HG03039 (cell line): ENCODE results near the gene SLC17A1.

Source experiments
- ATAC-seq: cut with Tn5 transposase; IDR thresholded peaks from one replicate; pipeline ENCODE4 v1.9.1; 2021; ENCODE audit warnings: mild to moderate bottlenecking, moderate library complexity; ENCODE audit not compliant: unreplicated experiment

The SLC17A1 gene, protein sequence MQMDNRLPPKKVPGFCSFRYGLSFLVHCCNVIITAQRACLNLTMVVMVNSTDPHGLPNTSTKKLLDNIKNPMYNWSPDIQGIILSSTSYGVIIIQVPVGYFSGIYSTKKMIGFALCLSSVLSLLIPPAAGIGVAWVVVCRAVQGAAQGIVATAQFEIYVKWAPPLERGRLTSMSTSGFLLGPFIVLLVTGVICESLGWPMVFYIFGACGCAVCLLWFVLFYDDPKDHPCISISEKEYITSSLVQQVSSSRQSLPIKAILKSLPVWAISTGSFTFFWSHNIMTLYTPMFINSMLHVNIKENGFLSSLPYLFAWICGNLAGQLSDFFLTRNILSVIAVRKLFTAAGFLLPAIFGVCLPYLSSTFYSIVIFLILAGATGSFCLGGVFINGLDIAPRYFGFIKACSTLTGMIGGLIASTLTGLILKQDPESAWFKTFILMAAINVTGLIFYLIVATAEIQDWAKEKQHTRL

DNA sequence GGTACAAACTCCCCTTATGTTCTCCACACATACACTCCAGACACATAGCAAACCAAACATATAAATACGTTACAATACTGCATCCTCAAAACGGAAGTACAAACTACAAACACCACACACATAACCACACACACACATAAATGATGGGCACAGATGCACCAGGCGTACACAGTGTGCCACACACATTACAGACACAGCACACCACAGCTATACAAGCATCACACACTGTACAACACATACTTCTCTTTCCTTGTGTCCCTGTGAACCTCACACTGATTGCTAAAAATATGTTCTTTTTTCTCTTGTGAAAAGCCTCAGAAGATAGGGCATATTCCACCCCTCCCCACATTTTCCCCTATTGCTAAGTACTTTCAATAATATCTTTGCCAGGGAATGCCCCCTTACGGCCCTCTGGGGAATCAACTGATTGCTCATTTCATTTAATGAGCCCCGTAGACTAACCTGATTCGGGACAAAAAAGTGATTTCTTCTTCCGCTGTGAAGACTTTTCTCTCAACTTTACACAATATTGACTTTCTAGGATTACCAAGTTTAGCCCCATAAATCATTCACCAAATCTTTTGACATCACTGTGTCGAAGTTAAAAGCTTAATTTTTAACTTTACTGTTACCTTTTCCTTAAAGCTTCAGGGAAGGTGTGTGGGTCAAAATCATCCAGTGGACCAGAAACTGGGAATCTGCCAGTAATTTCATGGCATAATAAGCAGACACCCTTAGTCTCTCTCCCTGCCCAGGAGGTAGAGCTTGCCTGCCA, at the start of gene SLC17A1:
Gene SLC17A1, minus strand, starts transcription at position 521 of the 775 bp plus-strand sequence. CDS start 1,495 bp downstream, outside the sequence.
- ATAC-seq, result no peak

DNA sequence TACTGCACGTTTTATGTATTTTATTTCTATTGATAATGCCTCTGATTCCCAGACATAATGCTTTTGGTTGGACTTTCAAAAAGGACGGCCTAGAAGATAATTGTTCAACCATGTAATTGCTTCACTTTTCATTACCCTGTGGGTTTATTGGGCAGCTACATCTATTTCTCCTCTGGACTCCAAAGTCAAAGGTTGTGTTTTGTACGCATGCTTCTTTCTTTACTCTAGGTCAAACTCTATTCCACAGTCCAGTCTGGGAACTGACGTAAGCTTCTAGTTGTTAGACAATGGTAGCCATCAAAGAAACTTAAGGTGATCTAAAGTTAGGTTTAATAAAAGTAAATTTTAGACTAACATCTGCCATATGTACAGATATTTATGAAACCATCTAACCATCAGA, 48.7 kb upstream of the SLC17A1 start:
- ATAC-seq, result no peak

- ATAC-seq, result no peak
Measured at GRCh38 chr6:25878721-25879322, 47.0 kb upstream of the SLC17A1 start.

GRCh38 chr6:25875926-25876602, 44.2 kb upstream of the SLC17A1 start:
- no peak for ATAC-seq

GRCh38 chr6:25875563-25875905, 43.7 kb upstream of the SLC17A1 start:
- ATAC-seq, result no peak

DNA sequence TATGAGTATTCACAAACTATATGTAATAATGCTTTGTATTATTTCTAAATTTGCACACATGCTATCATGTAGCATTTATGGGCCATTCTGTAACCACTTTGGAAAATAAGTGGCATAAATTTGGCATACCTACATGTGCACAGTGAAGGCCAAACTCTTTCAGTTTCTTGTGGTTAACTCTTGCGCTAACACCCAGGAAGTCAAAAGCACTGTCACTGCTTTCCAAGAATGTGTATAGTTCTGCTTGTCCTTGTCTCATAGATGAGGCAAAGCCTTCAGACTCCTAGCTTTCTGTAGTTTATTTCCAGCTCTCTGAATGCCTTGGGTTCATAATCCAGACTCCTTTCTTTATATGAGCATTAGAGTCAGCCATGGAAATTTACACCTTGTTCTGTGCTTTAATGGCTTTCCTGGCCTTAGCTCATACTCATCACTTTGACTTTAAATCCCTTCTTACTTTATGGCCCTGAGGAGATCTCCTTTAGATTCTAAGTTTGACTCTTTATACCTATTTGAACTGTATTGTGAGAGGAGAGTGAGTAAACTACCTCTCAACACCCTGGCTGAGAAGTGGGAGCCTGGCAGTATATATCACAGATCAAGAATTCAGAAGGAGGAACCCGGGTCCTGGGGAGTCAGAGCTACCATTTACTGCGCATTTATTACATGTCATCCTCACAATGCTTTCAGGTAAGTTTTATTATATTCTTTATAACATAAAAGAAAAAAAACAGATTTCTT, 43.1 kb upstream of the SLC17A1 start:
- ATAC-seq, result no peak

GRCh38 chr6:25874118-25874517, 42.3 kb upstream of the SLC17A1 start, which contains the start of gene SLC17A3:
Gene SLC17A3, minus strand, starts transcription at chr6:25874243. Its CDS starts 5,856 bp downstream, at chr6:25868387.
- no peak for ATAC-seq

DNA sequence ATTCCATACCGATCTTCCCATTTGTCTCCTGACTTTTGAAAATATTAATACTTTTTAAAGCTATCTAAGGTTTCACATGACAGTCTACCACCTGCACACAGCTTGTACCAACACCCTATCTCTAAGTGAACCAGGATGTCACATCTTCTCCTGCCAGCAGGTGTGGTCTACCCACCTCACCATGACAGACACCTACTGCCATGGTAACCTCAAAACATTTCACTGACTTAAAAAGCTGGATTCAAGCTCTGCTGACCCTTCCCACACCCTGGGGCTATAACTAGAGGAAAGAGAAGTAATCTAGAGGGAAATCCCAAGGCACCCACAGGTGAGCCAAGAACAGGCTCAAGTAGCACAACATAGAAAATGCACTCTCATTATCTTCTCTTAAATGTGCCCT, 41.0 kb upstream of the SLC17A1 start:
- no peak for ATAC-seq

GRCh38 chr6:25869840-25870239, 38.0 kb upstream of the SLC17A1 start:
- ATAC-seq, result no peak

- no peak for ATAC-seq
Measured at GRCh38 chr6:25868436-25869183, 36.8 kb upstream of the SLC17A1 start.

DNA sequence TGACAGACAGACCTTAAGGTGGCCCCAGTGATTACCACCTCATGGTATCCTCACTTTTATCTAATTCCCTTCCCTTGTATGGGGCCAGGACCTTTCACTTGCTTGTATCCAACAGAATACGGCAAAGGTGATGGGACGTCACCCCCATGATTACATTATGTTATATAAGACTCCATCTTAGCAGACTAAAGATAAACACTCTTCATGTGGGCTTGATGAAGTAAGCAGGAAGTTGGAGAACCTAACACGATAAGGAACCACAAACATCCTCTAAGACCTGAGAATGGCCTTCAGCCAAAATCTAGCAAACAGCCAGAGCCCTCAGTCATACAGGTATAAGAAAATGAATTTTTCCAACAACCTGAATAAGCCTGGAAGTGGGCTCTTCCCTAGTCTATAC, 34.2 kb upstream of the SLC17A1 start:
- ATAC-seq, result no peak

DNA sequence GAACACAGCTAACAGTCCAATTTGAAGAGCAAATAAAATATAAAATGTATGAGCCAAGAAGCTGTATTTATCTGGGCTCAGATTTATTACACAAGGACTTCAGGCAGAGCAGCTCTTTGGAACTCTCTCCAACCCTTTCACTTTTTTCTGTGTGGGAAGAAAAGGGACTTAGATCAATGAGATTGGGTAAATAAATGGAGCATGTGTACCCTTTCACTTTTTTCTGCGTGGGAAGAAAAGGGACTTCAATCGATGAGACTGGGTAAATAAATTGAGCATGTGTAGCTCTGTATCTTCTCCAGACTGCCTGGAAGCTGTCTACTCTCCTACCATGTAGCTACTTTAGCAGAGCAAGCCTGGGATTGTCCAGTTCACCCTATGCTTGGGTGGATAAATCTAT, 31.5 kb upstream of the SLC17A1 start:
- ATAC-seq, result no peak

GRCh38 chr6:25862199-25862598, 30.3 kb upstream of the SLC17A1 start:
- ATAC-seq, result no peak

GRCh38 chr6:25852756-25853155, 20.9 kb upstream of the SLC17A1 start:
- no peak for ATAC-seq

DNA sequence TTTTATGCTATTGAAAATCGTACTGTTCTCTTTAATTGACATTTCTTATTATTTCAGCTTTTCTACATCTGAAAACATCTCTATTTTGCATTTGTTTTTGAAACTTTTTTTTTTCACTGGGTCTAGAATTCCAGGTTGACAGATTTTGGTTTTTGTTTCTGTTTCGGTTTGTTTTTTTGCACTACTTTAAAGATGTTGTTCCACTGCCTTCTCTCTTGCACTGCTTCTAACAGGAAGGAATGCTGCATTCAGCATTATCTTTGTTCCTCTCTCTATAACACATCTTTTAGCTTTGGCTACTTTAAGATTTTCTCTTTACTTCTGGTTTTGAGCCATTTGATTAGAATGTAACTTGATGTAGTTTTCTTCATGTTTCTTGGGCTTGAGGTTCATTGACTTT, 20.1 kb upstream of the SLC17A1 start:
- ATAC-seq, result no peak

- ATAC-seq, result no peak
Measured at GRCh38 chr6:25844518-25844917, 12.7 kb upstream of the SLC17A1 start.

DNA sequence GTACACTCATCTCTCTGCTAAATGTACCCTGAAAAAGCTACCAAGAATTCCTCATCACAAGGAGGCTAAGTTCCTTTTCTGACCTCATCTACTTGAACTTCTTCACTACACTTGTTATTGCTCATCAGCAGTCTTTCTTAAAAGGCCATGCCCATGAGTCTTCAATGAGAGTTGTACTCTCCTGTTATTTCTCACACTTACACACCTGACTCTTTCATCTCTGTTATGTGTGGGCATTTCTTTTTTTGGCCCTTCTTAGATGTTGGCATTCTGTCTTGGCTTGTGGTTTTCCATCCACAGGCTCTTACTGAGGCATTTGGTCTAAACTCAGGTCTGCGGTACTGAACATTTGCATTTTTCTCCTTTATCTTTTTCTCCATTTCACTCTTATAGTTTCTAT, 10.7 kb upstream of the SLC17A1 start:
- no peak for ATAC-seq

- ATAC-seq, result no peak
Measured at GRCh38 chr6:25835442-25836283, 3.8 kb upstream of the SLC17A1 start.

DNA sequence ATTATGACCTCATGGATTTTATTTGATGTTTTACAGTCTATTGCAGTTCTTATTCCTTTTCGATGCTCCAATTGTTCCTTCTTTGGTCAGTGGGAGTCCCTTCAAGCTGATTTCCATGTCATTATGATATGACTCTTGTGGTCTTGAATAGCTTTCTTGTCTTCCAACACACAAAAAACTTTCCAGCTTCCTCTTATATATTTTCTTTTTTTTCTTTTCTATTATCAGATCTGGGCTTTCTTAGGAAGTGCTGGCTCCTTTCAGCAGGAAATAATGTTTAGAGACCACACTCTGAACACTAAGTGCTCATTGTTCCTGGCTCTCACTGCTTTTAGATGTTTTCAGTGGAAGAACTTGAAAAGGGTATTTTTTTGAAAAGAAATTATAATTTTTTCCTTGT, 3.1 kb upstream of the SLC17A1 start:
- ATAC-seq, result no peak
